AG04450 (cell line): ENCODE data around the gene NEURL1B. TPM values are rescaled to one million over a fixed set of nuclear protein-coding genes. Genes with fewer than 3 reads are reported as not detected.

Experiments
- CTCF ChIA-PET: fragments of 300-600, 350-600 bp; formaldehyde crosslinking; extraction: SDS; loops from one replicate; lab custom pipeline; 2022; ENCODE audit warnings: antibody characterized with exemption, inconsistent platforms; lab: Charles Lee
- POLR2A ChIA-PET: fragments of 350-600 bp; formaldehyde crosslinking; extraction: SDS; loops from one replicate; lab custom pipeline; 2021; ENCODE audit warnings: antibody characterized with exemption, inconsistent platforms; lab: Yijun Ruan, JAX
- DNase-seq: peaks from one replicate; pipeline ENCODE4 v3.0.0-alpha.2; 2011; ENCODE audit warnings: low read depth, low spot score
- H3K27ac ChIP-seq: one replicate; pipeline ENCODE4 v1.5.1; 2012; ENCODE audit warnings: low read depth, low read length, control low read depth
- H3K27me3 ChIP-seq: one replicate; pipeline ENCODE4 v1.6.0; 2012; ENCODE audit warnings: low read length; ENCODE audit not compliant: control insufficient read depth, insufficient read depth
- H3K4me3 ChIP-seq: 2 replicates; pipeline ENCODE4 v1.5.1; 2011; ENCODE audit warnings: mild to moderate bottlenecking, low read depth, low read length, control low read depth
- H3K9me3 ChIP-seq: 2 replicates; pipeline ENCODE4 v1.5.1; 2012; ENCODE audit warnings: low read length; ENCODE audit not compliant: control insufficient read depth, insufficient read depth
- CTCF ChIP-seq: IDR thresholded peaks from 2 replicates; pipeline ENCODE4 v1.5.1; 2011; ENCODE audit warnings: low read depth, low read length, control low read depth, inconsistent platforms
- polyA plus RNA-seq: library from polyadenylated mRNA; depleted of rRNA; stranded (reverse); fragments of >200 nt; gene quantifications from 2 replicates; pipeline ENCODE4 v1.2.3, GENCODE V29; 2011

The NEURL1B gene
- polyA plus RNA-seq, 1 experiment = 1.8 TPM

GRCh38 chr5:172691886-172692285 lies 50.8 kb downstream of the NEURL1B start:
- H3K27me3 ChIP-seq = no peaks in the 10 kb centered on the region
- no peak overlapping the region for H3K27ac ChIP-seq
- ChIA-PET CTCF (interaction anchor here (0.9 kb wide), 1 partner anchor 212 kb away, joined by 3 read pairs; no protein-coding TSS in a partner anchor), POLR2A (no interaction called here)
- no peak overlapping the region for H3K4me3 ChIP-seq
- no peak for DNase-seq
- H3K9me3 ChIP-seq = no peaks in the 10 kb centered on the region; the same call in 1 of the 2 replicates
- no peak for TF ChIP-seq CTCF

GRCh38 chr5:172692451-172692850 lies 51.4 kb downstream of the NEURL1B start:
- no peak for TF ChIP-seq CTCF
- no peak overlapping the region for H3K4me3 ChIP-seq
- no peak overlapping the region for H3K27ac ChIP-seq
- CTCF ChIA-PET = interaction anchor here (0.9 kb wide), 1 partner anchor 213 kb away, joined by 3 read pairs; no protein-coding TSS in a partner anchor
- H3K27me3 ChIP-seq = no peaks in the 10 kb centered on the region
- DNase-seq = no peak
- POLR2A ChIA-PET = no interaction called here
- H3K9me3 ChIP-seq = no peaks in the 10 kb centered on the region; the same call in 1 of the 2 replicates

- peak overlapping the region; percentile 31 for H3K27ac ChIP-seq
- ChIA-PET POLR2A (no interaction called here), CTCF (interaction anchor here (3.6 kb wide), 1 partner anchor 212 kb away, joined by 41 read pairs; no protein-coding TSS in a partner anchor)
- TF ChIP-seq CTCF = no peak
- DNase-seq = no peak
- no peaks in the 10 kb centered on the region for H3K27me3 ChIP-seq
- H3K4me3 ChIP-seq = no peak overlapping the region
- H3K9me3 ChIP-seq = no peaks in the 10 kb centered on the region; the same call in 1 of the 2 replicates
These were observed 51.9 kb downstream of the NEURL1B start for GRCh38 chr5:172692981-172693380.

- no peak for TF ChIP-seq CTCF
- no peak for DNase-seq
- Histone ChIP-seq H3K9me3 (no peaks in the 10 kb centered on the region; the same call in 1 of the 2 replicates), H3K4me3 (no peak overlapping the region), H3K27me3 (no peaks in the 10 kb centered on the region), H3K27ac (no peak overlapping the region)
- ChIA-PET CTCF (interaction anchor here (2.0 to 3.6 kb wide), 2 partner anchors 213 to 216 kb away, joined by 6 to 41 read pairs; no protein-coding TSS in a partner anchor), POLR2A (no interaction called here)
These were observed 53.0 kb downstream of the NEURL1B start for GRCh38 chr5:172694061-172694460.

GRCh38 chr5:172694541-172694940 lies 53.5 kb downstream of the NEURL1B start:
- POLR2A ChIA-PET = no interaction called here
- Histone ChIP-seq H3K9me3 (no peaks in the 10 kb centered on the region; the same call in 1 of the 2 replicates), H3K27me3 (peaks cover under 1% of the 10 kb centered on the region), H3K27ac (no peak overlapping the region), H3K4me3 (no peak overlapping the region)
- CTCF ChIA-PET = interaction anchor here (2.0 to 3.6 kb wide), 2 partner anchors 214 to 216 kb away, joined by 6 to 41 read pairs; no protein-coding TSS in a partner anchor
- DNase-seq = no peak
- no peak for TF ChIP-seq CTCF
